Measurements from ENCODE around the gene CFAP57. TPM values are rescaled to one million over a fixed set of nuclear protein-coding genes. Genes with fewer than 3 reads are reported as not detected.

The CFAP57 gene
- total RNA-seq, 1 donor from 2014 or later = not detected

GRCh38 chr1:43234267-43234666 is 62.1 kb downstream of the CFAP57 start:
- Histone ChIP-seq H3K27me3 (no peaks in the 10 kb centered on the region), H3K9me3 (no peaks in the 10 kb centered on the region), H3K4me1 (no peaks in the 10 kb centered on the region), H3K27ac (no peak overlapping the region), H3K36me3 (no peaks in the 10 kb centered on the region), H3K4me3 (no peak overlapping the region)
- DNase-seq (ENCODE audit: low spot score in 2 of 2) = peak in 1 of 2 donors; percentile 21
- TF ChIP-seq CTCF (IDR thresholded peaks at IDR 0.05) = no peak
- intact Hi-C loops (cut with DNase I) = no loop called here

GRCh38 chr1:43235040-43235439 is 62.9 kb downstream of the CFAP57 start:
- no peaks in the 10 kb centered on the region for H3K27me3 ChIP-seq
- DNase-seq (ENCODE audit: low spot score in 2 of 2) = no peak
- no peak overlapping the region for H3K27ac ChIP-seq
- H3K4me1 ChIP-seq = no peaks in the 10 kb centered on the region
- H3K9me3 ChIP-seq = no peaks in the 10 kb centered on the region
- no peaks in the 10 kb centered on the region for H3K36me3 ChIP-seq
- no peak for TF ChIP-seq CTCF (IDR thresholded peaks at IDR 0.05)
- intact Hi-C loops (cut with DNase I) = no loop called here
- H3K4me3 ChIP-seq = no peak overlapping the region

- no peaks in the 10 kb centered on the region for H3K4me1 ChIP-seq
- H3K27ac ChIP-seq = no peak overlapping the region
- intact Hi-C loops (cut with DNase I) = no loop called here
- TF ChIP-seq CTCF (IDR thresholded peaks at IDR 0.05) = no peak
- peak in 1 of 2 donors; percentile 43 for DNase-seq (ENCODE audit: low spot score in 2 of 2)
- H3K4me3 ChIP-seq = no peak overlapping the region
- no peaks in the 10 kb centered on the region for H3K36me3 ChIP-seq
- no peaks in the 10 kb centered on the region for H3K9me3 ChIP-seq
- no peaks in the 10 kb centered on the region for H3K27me3 ChIP-seq
These were observed 63.5 kb downstream of the CFAP57 start for GRCh38 chr1:43235451-43236121.

GRCh38 chr1:43237121-43237520 is 65.0 kb downstream of the CFAP57 start:
- Histone ChIP-seq H3K36me3 (no peaks in the 10 kb centered on the region), H3K4me3 (no peak overlapping the region), H3K4me1 (no peaks in the 10 kb centered on the region), H3K27me3 (no peaks in the 10 kb centered on the region), H3K27ac (no peak overlapping the region), H3K9me3 (no peaks in the 10 kb centered on the region)
- TF ChIP-seq CTCF (IDR thresholded peaks at IDR 0.05) = no peak
- intact Hi-C loops (cut with DNase I) = no loop called here
- no peak for DNase-seq (ENCODE audit: low spot score in 2 of 2)

- DNase-seq (ENCODE audit: low spot score in 2 of 2) = peak in 1 of 2 donors; percentile 61
These were observed 66.0 kb downstream of the CFAP57 start for GRCh38 chr1:43238085-43238484.

More at GRCh38 chr1:43238085-43238484, 66.0 kb downstream of the CFAP57 start:
- Histone ChIP-seq H3K4me1 (no peaks in the 10 kb centered on the region), H3K27ac (no peak overlapping the region), H3K27me3 (no peaks in the 10 kb centered on the region), H3K4me3 (no peak overlapping the region), H3K36me3 (no peaks in the 10 kb centered on the region), H3K9me3 (no peaks in the 10 kb centered on the region)
- intact Hi-C loops (cut with DNase I) = no loop called here
- peak in 2 of 3 experiments; percentile 41 for TF ChIP-seq CTCF (IDR thresholded peaks at IDR 0.05)
